HG03097 (cell line): ENCODE measurements around the gene ELF4.
A peak's percentile ranks its signal among the peaks of the same experiment; 100 is the strongest.

Experiments used
- ATAC-seq: cut with Tn5 transposase; IDR thresholded peaks from one replicate; pipeline ENCODE4 v1.9.1; 2021; ENCODE audit not compliant: unreplicated experiment, low FRiP score

The ELF4 gene

GRCh38 chrX:130053236-130053635, 57.1 kb downstream of the ELF4 start:
- no peak for ATAC-seq

DNA sequence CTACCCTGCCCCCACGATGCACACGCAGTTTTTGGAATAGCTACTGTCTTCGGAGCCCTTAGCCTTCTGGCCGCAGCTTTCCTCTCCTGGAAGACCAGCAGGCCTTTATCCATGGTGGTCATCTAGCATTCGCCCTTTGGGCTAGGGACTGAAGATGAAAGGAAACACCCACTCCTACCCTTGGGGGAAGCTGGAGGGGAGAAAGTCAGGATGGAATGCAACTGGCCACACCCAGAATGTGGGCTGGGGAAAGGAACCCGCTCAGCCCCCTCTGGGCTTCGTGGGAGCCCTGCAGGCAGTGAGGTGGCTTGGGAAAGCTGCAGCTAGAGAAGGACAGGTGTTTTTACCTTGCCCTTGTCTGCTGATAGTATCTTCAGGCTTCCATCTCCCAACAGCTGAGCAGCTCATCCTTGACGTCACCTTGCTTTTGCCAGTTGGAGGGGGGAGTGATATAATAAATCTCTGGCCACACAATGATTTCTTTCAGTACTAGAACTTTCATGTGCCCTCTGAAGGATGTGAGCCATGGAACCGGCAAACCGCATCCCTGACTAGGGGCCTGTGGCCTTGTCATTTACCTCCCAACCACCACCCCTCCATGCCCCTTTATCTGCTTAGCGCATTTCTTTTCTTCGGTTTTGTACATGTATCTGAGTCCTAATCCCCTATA, 59.0 kb downstream of the ELF4 start:
- ATAC-seq = no peak

- ATAC-seq = no peak
Observed at GRCh38 chrX:130049821-130050220, 60.5 kb downstream of the ELF4 start.

DNA sequence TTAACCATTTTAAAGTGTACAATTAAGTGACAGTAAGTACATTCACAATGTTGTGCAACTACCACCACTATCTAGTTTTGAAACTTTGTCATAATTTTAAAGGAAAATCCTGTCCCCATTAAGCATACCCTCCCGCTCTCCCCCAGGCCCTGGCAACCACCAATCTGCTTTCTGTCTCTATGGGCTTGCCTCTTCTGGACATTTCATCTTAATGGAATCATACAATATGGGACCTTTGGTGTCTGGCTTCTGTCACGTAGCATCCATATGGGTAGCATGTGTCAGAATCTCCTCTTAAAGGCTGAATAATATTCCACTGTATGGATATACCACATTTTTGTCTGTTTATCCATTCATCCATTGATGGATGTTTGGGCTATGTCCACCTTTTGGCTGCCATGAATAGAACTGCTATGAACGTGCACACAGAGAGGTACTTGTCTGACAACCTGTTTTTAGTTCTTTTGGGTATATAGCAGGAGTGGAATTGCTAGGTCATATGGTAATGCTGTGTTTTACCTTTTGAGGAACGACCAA, 61.5 kb downstream of the ELF4 start:
- ATAC-seq = no peak

DNA sequence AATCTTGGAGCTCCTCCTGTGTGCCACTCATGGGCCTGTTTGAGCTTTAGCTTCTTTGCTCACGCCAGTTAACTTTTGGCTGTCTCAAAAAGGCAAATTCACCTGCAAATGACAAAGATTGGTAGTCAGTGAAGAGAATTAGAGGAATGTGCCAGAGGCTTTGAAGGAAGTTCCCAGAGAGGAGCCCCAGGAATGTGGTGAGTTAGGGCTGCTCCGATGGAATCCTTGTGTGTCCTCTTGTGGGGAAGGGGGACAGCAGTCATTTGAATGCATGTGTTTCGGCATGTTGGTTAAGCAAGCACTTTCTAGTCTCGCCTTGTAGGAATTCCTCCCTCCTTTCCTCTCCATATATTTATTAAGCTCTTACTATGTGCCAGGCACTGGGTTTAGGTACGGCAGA, 62.9 kb downstream of the ELF4 start:
- ATAC-seq = no peak

- ATAC-seq = no peak
Observed at GRCh38 chrX:130039847-130040246, 70.5 kb downstream of the ELF4 start.

DNA sequence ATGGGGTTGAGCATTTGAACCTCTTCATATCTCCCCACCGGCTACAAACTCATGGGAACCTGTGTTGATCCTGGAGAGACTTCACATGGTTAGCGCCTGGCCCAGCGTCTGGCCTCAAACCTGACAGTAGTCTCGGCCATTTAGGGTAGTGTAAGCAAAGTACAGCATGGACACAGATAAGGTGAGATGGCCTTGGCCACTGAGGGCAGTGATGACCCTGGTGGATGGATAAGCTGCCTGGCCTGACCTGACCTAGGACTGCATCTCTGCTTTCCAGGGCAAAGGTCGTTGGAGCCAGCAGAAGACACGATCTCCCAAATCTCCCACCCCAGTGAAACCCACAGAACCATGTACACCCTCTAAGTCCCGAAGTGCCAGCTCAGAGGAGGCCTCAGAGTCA, 76.1 kb downstream of the ELF4 start:
- ATAC-seq = no peak

GRCh38 chrX:130032552-130032951, 77.7 kb downstream of the ELF4 start:
- no peak for ATAC-seq

GRCh38 chrX:130030826-130031225, 79.5 kb downstream of the ELF4 start:
- ATAC-seq = no peak

GRCh38 chrX:130028196-130028595, 82.1 kb downstream of the ELF4 start:
- ATAC-seq = no peak

DNA sequence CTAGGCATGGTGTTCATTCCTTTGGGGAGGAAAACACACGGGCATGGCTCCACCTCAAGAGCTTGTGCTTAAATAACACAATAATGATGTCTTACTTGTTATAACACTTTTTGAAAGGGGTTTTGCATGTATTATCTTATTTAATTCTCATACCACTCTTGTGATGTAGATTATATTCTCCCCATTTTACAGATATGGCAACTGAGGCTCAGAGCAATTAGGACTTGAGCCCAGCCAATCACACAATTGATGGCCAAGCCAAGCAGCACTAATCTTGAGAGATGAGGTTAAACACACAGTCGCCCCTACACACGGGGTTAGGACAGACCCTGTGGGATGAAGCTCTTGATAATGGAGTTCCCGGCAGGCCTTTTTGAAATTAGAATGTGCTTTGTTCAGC, 82.7 kb downstream of the ELF4 start:
- no peak for ATAC-seq

- ATAC-seq = no peak
Observed at GRCh38 chrX:130025256-130025655, 85.0 kb downstream of the ELF4 start.

DNA sequence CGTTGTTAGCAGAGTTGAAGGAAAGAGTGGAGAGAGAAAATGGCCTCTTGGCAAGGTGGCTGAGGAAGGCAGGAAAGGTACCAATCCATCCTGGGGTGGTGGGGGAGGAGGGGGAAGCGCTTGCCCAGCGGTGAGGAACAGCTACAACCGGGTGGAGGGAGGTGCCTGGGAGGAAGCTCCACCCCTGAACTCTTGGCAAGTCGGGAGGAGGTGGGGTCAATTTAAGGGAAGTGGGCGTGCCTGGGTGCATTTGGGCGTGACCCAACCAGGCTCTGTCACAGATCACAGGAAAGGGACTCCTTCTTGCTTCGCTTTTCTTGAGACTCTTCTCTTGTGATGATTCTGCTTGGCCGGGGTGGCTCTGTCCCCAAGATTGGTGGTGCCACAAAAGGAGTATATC, 86.2 kb downstream of the ELF4 start:
- peak; percentile 92 for ATAC-seq

GRCh38 chrX:130020661-130021324, 89.5 kb downstream of the ELF4 start:
- ATAC-seq = no peak

- no peak for ATAC-seq
Observed at GRCh38 chrX:130018143-130018542, 92.2 kb downstream of the ELF4 start.

DNA sequence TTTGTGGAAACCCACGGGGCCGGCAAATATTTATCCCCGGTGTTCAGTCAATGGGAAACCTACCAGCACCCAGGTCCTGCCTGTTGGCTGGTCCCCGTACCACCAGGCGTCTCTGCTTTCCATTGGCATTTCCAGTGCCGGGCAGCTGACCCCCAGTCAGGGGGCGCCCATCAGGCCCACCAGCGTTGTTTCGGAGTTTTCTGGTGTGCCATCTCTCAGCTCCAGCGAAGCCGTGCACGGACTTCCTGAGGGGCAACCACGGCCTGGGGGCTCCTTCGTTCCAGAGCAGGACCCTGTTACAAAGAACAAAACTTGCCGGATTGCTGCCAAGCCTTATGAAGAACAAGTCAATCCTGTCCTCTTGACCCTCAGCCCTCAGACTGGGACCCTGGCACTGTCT, 95.1 kb downstream of the ELF4 start:
- ATAC-seq = no peak
